Measurements from ENCODE around the gene CAPNS2. TPM values are rescaled to one million over a fixed set of nuclear protein-coding genes. Genes with fewer than 3 reads are reported as not detected.

CAPNS2 gene
- total RNA-seq, 1 donor from 2014 or later: 3.4 TPM

GRCh38 chr16:55563797-55564196, 2.7 kb upstream of the CAPNS2 start:
- DNase-seq (ENCODE audit: low read depth): peak; percentile 6
- no peak overlapping the region for H2AFZ ChIP-seq (ENCODE audit: low read depth, low read length)
- Mint-ChIP-seq H3K9me3 (ENCODE audit: unreplicated experiment) (no peaks in the 10 kb centered on the region), H3K27ac (ENCODE audit: unreplicated experiment) (no peak overlapping the region), H3K4me3 (ENCODE audit: unreplicated experiment) (no peak overlapping the region), H3K27me3 (ENCODE audit: low read depth, unreplicated experiment) (no peaks in the 10 kb centered on the region), H3K36me3 (ENCODE audit: low read depth, unreplicated experiment) (peaks cover 22% of the 10 kb centered on the region), H3K4me1 (ENCODE audit: low read depth, unreplicated experiment) (peaks cover 8% of the 10 kb centered on the region)
- no peak for FAIRE-seq
- no peak overlapping the region for H3K9ac ChIP-seq (ENCODE audit: low read length)
- H3K9me3 ChIP-seq (ENCODE audit: insufficient read depth, low read depth, low read length): no peaks in the 10 kb centered on the region
- H3K27me3 ChIP-seq (ENCODE audit: insufficient read depth, low read length): no peaks in the 10 kb centered on the region
- peaks cover 4% of the 10 kb centered on the region for H4K20me1 ChIP-seq (ENCODE audit: insufficient read depth, low read length)
- peaks cover 7% of the 10 kb centered on the region for H3K4me1 ChIP-seq (ENCODE audit: insufficient read depth, low read length)
- no peaks in the 10 kb centered on the region for H3K79me2 ChIP-seq (ENCODE audit: insufficient read depth, low read length)
- TF ChIP-seq CTCF (IDR thresholded peaks at IDR 0.05; ENCODE audit: insufficient read depth, low read depth, low read length) (no peak), EZH2 (IDR thresholded peaks at IDR 0.05; ENCODE audit: insufficient read depth, low read length) (no peak)
- no peak overlapping the region for H3K27ac ChIP-seq (ENCODE audit: low read depth, low read length)
- H3K4me3 ChIP-seq (ENCODE audit: insufficient read depth, low read depth, low read length): no peak overlapping the region
- H3K36me3 ChIP-seq (ENCODE audit: insufficient read depth, low read length): peaks cover 9% of the 10 kb centered on the region
- H3K4me2 ChIP-seq (ENCODE audit: low read length): peak overlapping the region; percentile 21

GRCh38 chr16:55565086-55565485, 1.4 kb upstream of the CAPNS2 start:
- no peak for DNase-seq (ENCODE audit: low read depth)
- H3K27ac ChIP-seq (ENCODE audit: low read depth, low read length): no peak overlapping the region
- no peaks in the 10 kb centered on the region for H3K79me2 ChIP-seq (ENCODE audit: insufficient read depth, low read length)
- H3K9me3 Mint-ChIP-seq (ENCODE audit: unreplicated experiment): no peaks in the 10 kb centered on the region
- no peak overlapping the region for H3K27ac Mint-ChIP-seq (ENCODE audit: unreplicated experiment)
- H3K27me3 ChIP-seq (ENCODE audit: insufficient read depth, low read length): no peaks in the 10 kb centered on the region
- H3K9ac ChIP-seq (ENCODE audit: low read length): no peak overlapping the region
- H3K36me3 ChIP-seq (ENCODE audit: insufficient read depth, low read length): peaks cover 9% of the 10 kb centered on the region
- no peak overlapping the region for H3K4me3 ChIP-seq (ENCODE audit: insufficient read depth, low read depth, low read length)
- H3K9me3 ChIP-seq (ENCODE audit: insufficient read depth, low read depth, low read length): no peaks in the 10 kb centered on the region
- H3K36me3 Mint-ChIP-seq (ENCODE audit: low read depth, unreplicated experiment): peaks cover 25% of the 10 kb centered on the region
- no peak overlapping the region for H3K4me2 ChIP-seq (ENCODE audit: low read length)
- no peak for TF ChIP-seq EZH2 (IDR thresholded peaks at IDR 0.05; ENCODE audit: insufficient read depth, low read length)
- no peak for TF ChIP-seq CTCF (IDR thresholded peaks at IDR 0.05; ENCODE audit: insufficient read depth, low read depth, low read length)
- FAIRE-seq: no peak
- no peaks in the 10 kb centered on the region for H3K27me3 Mint-ChIP-seq (ENCODE audit: low read depth, unreplicated experiment)
- no peaks in the 10 kb centered on the region for H4K20me1 ChIP-seq (ENCODE audit: insufficient read depth, low read length)
- no peak overlapping the region for H2AFZ ChIP-seq (ENCODE audit: low read depth, low read length)
- H3K4me1 Mint-ChIP-seq (ENCODE audit: low read depth, unreplicated experiment): peaks cover 12% of the 10 kb centered on the region
- no peak overlapping the region for H3K4me3 Mint-ChIP-seq (ENCODE audit: unreplicated experiment)
- no peaks in the 10 kb centered on the region for H3K4me1 ChIP-seq (ENCODE audit: insufficient read depth, low read length)

- FAIRE-seq: no peak
- Histone ChIP-seq H3K4me1 (ENCODE audit: insufficient read depth, low read length) (no peaks in the 10 kb centered on the region), H3K9ac (ENCODE audit: low read length) (no peak overlapping the region), H4K20me1 (ENCODE audit: insufficient read depth, low read length) (no peaks in the 10 kb centered on the region), H3K4me3 (ENCODE audit: insufficient read depth, low read depth, low read length) (no peak overlapping the region), H2AFZ (ENCODE audit: low read depth, low read length) (no peak overlapping the region), H3K36me3 (ENCODE audit: insufficient read depth, low read length) (peaks cover 9% of the 10 kb centered on the region), H3K27me3 (ENCODE audit: insufficient read depth, low read length) (no peaks in the 10 kb centered on the region), H3K79me2 (ENCODE audit: insufficient read depth, low read length) (no peaks in the 10 kb centered on the region), H3K27ac (ENCODE audit: low read depth, low read length) (no peak overlapping the region), H3K9me3 (ENCODE audit: insufficient read depth, low read depth, low read length) (no peaks in the 10 kb centered on the region), H3K4me2 (ENCODE audit: low read length) (no peak overlapping the region)
- peak; percentile 3 for DNase-seq (ENCODE audit: low read depth)
- H3K4me3 Mint-ChIP-seq (ENCODE audit: unreplicated experiment): no peak overlapping the region
- no peaks in the 10 kb centered on the region for H3K9me3 Mint-ChIP-seq (ENCODE audit: unreplicated experiment)
- no peaks in the 10 kb centered on the region for H3K27me3 Mint-ChIP-seq (ENCODE audit: low read depth, unreplicated experiment)
- no peak for TF ChIP-seq EZH2 (IDR thresholded peaks at IDR 0.05; ENCODE audit: insufficient read depth, low read length)
- no peak for TF ChIP-seq CTCF (IDR thresholded peaks at IDR 0.05; ENCODE audit: insufficient read depth, low read depth, low read length)
- peak overlapping the region; percentile 22 for H3K27ac Mint-ChIP-seq (ENCODE audit: unreplicated experiment)
- peaks cover 23% of the 10 kb centered on the region for H3K36me3 Mint-ChIP-seq (ENCODE audit: low read depth, unreplicated experiment)
- peaks cover 16% of the 10 kb centered on the region for H3K4me1 Mint-ChIP-seq (ENCODE audit: low read depth, unreplicated experiment)
These were observed 898 bp downstream of the CAPNS2 start for GRCh38 chr16:55567382-55567781.
